NCI-H2171 (cell line): Measurements from ENCODE around the gene SOX5.
"Not testable (repeated sequence)": the region's sequence is repeated elsewhere in the genome, so short reads cannot be mapped to it uniquely, and the experiment has no call there.

Experiments
- DNase-seq: peaks from one replicate; lab custom pipeline; 2025; lab: John Stamatoyannopoulos, UW

The SOX5 gene

DNA sequence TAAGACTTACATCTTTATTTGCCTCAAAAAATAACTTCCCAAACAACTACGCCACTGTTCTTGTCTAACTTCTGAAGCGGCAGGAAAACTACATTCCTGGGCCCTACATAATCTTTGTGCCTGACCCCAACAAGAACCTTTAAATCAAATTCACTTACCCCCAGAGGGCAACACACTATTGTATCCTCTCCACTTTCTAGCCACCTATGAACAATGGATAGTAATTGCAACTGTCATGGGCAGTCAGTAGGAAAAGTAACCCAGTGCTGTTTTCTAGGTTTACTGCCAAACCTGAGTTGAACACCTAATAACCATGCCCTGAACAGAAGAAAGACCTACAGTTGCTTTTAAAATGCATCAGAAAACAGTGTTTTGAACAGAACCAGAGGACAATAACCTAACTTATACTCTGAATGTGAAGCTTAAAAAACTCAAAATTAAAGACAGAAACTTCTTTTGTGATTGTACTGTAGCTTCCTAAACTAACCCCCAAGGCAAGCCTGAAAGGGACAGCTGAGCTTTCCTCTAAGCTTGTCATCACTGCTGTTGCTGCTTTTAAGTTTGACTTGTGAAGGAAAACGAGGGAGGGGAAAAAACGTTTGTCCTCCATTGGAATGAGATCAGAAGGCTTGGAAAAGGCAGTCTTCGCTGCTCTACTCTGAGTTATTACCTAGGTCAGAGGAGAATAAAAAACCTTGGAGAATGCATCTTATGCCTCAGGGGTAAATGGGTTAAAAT lies 195.7 kb downstream of the SOX5 start:
- no peak for DNase-seq

DNA sequence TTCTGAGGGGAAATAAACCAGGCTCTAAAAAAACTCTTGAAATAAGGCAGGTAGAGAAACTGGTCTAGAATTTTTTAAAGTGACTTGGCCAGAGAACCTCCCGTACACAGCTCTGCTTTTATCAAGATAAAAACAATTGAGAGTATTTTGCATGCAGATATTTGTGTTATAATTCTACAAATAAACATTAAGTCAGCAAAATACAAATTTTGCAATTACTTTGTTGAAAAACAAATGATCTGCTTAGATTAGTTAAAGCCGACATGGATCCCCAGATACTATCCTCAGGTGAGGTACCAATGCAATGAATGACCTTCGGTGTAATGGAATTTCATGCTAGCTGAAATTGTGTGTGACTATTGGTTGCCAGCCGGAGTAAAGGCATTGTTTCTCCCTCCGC lies 197.2 kb downstream of the SOX5 start:
- no peak for DNase-seq

DNA sequence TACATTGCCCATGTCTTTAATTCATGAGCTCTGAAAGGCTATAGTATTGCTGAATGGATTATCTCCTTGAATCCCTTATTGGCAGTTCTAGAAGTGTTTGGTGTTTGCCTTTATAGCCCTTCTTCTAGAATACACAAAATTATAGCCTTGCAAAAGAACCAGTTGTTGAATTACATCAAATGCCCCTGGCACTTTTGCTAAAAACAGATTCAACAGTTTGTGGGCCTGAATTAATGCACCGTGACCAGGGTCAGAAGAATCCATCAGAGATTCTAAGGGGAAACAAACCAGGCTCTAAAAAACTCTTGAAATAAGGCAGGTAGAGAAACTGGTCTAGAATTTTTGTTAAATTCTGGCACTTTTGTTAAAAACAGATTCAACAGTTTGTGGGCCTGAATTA lies 197.8 kb downstream of the SOX5 start:
- DNase-seq = no peak

DNA sequence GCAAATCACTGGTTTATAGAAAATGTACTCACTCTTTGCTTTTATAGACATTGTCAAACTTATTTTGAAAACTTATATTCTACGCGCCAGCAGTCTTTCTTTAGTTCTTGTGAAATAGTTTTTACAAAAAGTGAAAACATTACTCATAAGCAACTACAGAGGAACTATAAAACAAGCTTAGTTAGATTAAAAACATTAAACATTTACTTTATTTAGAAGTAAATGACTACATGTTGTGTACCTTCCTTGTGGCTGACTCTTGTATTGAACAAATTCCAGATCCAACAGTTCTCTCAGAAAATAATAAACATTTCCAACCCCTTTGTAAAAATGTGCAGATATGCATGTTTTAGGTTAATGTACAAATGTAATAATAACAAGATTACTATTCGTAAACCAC lies 198.5 kb downstream of the SOX5 start:
- no peak for DNase-seq

DNA sequence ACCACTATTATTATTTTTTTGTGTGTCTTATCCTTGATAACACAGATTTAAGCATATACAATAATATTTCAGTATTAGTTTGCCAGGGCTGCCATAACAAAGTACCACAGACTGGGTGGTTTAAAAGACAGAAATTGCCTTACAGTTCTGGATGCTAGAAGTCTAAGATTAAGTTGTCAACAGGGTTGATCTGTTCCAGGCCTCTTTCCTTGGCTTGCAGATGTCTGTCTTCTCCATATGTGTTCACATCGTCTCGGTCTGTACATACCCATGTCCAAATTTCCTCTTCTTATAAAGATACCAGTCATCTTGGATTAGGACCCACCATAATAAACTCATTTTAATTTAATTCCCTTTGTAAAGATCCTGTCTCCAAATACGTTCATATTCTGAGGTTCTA lies 204.8 kb downstream of the SOX5 start:
- no peak for DNase-seq

DNA sequence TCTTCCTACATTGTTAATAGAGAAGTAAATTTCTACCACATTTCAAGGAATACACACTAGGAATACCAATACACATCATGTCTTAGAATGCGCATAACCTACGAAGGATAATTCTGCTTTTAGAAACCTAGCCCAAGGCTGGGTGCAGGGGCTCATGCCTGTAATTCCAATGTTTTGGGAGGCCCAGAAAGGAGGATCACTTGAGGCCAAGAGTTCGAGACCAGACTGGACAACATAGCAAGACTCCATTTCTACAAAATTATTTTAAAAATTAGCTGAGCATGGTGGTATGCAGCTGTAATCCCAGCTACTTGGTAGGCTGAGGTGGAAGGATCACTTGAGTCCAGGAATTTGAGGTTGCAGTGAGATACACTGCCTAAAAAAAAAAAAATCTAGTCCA lies 206.9 kb downstream of the SOX5 start:
- DNase-seq = no peak

DNA sequence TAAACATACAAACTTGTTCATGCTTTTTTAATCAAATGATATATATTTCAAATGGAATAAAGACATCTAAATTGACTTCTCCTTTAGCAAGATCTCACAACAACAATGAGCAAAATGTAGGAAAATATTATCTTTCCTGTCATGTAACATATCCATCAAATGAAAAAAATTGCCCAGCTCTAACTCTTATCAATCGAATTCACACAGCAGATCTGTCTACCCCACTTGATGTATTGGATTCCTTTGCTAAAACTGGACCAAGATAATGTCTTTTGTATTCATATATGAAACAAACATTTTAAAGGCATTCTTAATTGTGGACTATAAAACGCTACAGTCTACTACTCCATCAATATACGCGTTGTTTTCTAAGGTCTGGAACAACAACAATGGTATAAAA lies 218.0 kb downstream of the SOX5 start:
- DNase-seq = no peak

DNA sequence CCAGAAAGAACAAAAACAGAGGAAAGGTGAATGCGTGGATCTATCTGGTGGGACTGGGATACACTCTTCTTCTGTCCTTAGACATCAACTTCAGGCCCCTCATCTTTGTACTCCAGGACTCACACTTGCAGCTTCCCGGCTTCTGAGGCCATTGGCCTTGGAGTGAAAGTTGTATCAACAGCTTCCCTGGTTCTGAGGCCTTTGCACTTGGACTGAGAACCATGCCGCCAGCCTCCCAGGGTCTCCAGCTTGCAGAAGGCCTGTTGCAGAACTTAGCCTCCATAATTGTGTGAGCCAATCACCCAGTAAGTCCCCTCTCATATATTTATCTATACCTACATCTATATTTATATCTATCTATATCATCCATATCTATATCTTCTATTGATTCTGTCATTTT lies 218.4 kb downstream of the SOX5 start:
- no peak for DNase-seq

DNA sequence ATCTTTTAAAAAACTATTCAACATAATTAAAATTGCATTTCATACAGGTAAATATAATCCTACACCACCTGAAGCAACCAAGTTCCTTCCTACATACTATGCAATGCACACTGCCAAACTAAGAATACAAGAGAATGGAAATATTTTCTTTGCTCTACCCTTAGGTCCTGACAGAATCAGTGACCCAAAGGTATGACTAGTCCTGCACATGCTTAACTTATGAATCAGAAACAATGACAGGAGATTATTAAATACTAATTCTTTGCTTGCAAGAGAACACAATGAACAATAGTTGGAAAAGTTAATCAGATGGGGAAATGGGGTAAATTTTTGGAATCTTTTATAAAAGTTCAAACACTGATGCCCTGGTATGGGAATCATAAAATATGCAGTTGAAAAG lies 220.1 kb downstream of the SOX5 start:
- DNase-seq = no peak

DNA sequence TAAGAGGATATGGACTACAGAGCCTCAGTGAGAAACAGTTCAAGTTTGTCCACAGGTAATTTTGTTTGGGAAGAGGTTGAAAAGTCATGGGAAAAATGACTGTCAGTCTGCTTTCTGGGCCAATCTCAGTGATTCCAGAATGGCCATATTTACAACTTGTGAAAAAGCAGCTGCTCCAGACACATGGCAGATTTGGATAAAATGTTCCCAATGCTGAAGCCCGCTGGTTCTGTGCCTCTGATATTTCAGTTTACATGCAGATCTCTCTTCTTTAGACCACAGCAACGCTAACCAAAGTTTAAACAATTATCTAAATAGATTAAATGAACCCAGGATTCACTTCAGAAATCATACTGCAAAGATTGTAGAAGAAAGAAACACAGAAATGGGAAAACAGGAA lies 222.8 kb downstream of the SOX5 start:
- DNase-seq = no peak

DNA sequence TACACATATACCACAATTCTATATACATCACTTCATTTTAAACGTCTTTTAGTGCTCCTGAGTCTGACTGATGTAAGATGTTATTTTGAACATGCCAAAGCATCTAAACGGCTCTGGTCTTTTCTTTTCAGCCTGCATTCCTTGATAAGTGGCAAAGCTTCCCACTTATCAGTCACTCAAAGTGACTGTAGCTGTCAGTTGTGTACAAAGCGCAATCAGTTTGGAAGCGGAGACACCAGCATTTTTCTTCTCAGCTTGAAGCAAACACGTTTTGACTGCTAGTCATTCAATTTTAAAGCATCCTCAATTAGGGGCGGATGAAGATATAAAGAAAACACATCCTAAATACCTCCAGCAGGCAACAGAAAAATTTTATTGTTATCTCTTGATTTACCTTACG lies 226.8 kb downstream of the SOX5 start:
- no peak for DNase-seq

DNA sequence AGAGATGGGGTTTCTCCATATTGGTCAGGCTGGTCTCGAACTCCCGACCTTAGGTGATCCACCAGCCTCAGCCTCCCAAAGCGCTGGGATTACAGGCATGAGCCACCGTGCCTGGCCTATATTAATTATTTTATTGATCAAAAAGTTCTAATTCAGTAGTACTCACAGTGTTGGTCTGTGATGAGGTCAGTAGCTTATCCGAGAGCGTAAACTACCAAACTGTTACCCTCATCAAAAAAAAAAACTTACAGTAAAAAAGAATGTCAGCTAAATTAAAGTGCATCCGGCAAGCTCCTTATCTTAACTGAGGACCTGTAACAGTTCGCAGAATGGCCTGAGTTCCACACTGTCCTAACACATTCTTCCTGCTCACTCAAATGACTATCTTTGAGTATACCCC lies 228.2 kb downstream of the SOX5 start:
- no peak for DNase-seq

DNA sequence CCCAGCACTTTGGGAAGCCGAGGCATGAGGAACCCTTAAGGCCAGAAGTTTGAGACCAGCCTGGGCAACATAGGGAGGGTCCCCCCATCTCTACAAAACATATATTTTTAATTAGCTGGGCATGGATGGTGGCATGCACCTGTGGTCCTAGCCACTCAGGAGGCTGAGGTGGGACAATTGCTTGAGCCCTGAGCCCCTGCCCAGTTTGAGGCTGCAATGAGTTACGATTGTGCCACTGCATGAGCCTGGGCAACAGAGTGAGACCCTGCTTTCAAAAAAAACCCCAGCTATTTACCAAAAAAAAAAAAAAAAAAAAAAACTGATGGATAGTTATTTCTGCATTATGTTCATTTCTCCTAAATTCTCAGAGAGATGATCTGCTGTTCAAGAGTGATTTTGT lies 230.0 kb downstream of the SOX5 start:
- DNase-seq = no peak

DNA sequence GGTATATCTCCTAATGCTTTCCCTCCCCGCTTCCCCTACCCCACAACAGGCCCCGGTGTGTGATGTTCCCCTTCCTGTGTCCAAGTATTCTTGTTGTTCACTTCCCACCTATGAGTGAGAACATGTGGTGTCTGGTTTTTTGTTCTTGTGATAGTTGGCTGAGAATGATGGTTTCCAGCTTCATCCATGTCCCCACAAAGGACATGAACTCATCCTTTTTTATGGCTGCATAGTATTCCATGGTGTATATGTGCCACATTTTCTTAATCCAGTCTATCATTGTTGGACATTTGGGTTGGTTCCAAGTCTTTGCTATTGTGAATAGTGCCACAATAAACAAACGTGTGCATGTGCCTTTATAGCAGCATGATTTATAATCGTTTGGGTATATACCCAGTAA lies 239.1 kb downstream of the SOX5 start:
- DNase-seq = not testable (repeated sequence)

DNA sequence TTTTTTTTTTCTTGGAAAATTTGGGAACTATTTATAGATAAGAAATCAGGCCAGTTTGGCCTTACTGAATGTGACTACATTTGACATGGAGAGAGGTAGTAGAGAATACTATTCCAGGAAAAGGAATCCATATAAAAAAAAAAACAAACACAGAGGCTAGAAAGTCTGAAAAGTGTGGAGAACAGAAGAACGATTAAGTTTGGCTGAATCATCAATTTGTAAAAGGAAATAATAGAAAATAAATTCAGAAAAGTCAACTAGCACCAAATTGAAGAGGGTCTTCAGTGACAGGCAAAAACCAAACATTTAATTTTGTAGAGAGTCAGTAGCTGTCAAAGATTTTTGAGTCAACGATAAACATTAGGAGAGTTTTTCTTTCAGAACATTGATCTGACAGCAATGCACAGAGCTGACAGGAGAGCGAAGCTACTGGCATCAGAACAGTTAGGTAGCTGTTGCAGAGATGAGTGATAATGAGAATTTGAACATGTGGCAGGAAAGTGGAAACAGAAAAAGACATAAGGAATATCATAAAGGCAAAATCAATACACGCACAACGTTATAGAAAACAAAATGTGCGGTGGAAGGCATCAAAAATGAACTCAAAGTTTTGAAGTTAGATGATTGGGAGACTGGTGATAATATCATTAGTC lies 241.2 kb downstream of the SOX5 start:
- DNase-seq = no peak

DNA sequence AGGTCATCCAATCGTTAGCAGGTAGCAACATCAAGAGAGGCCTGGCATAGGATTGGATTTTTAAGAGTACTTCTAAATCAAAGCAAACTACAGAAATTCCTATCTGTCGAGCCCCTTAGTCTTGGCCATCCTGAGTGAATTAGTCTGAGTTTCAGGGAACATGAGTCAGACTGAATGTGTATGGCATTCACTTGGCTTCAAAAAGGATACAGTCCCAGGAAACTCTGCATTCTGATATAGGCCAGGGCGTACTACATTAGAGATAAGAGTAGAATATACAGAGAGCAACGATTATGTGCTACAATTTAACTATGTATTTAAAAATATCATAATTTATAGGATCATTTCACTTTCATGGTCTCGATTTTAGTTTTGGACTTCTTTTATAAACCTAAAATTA lies 242.2 kb downstream of the SOX5 start:
- DNase-seq = no peak

DNA sequence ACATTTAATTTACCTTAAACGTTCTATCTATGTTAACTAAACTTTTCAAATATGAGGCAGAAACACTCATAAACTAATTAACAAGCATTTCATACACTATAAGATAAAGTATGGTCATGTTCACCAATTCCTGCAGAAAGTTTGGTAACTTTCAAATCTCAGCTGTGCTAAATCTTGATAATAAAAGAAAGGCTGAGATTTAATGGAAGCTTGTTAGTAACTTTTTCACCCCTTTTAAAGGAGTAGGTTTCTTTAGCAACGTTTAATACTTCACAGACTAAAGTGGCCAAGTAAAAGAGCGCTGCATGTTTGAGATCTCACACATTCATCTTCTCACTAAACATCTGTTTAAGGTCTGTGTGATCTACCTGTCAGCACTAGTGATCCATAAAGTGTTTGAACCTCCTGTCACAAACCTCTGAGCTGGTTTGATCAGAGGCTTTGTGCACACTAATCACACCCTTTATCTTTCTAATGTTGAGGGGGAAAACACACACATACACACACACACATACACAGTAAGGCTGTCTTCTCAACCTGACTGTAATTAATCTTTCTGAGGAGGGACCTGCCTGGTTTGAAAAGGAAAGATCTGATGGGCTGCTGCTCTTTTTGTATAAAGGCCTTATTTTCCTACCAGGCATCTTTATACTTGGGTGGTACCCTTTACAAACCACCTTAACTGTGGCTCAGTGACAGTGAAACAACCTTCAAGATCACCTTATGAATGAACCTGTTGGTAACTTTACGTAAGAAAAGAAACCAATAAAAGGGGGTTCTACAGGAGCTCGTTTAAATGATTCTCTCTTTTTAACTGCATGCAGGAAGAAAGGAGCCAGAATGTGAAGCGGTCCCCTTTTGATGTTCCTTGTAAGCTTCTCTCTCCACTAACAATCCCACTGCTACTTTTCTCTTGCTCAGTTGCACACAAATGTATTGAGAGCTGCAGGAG lies 244.2 kb downstream of the SOX5 start:
- DNase-seq = no peak

DNA sequence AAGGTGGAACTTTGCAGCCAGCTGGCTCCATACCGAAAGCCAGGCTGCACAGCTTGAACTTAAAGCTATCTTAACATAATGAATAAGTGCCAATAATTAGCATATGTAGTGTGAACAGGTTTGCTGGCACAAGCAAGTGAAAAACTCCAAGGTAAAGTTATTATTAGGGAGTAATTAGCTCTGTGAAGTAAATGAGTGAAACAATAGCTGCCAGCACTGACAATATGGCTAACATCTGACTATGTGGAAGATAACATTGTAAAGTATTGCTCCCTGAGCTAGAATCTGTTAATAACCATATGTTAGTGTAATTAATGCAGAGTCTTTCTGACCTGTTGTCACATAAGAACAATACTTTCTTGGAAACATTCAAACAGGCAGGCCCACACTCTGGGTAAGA lies 246.4 kb downstream of the SOX5 start:
- DNase-seq = peak; percentile 50

DNA sequence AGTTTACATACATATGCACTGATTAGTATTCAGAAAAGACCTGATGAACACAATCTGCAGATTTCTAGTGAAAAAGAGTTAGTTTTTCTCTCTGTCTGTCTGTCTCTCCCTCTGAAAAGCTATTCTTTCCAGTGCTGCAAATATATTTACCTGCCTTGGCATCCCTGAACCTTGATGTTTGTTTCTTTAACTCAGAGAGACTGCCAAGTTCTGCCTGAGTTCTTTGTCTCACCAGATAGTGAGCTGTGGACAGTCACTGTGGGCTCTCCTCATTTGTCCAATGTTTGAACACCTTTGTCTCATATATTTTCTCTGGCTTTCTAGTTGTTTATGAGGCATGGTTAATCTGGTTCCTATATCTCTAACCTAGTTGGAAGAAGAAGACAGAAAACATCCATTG lies 250.4 kb downstream of the SOX5 start:
- DNase-seq = no peak

DNA sequence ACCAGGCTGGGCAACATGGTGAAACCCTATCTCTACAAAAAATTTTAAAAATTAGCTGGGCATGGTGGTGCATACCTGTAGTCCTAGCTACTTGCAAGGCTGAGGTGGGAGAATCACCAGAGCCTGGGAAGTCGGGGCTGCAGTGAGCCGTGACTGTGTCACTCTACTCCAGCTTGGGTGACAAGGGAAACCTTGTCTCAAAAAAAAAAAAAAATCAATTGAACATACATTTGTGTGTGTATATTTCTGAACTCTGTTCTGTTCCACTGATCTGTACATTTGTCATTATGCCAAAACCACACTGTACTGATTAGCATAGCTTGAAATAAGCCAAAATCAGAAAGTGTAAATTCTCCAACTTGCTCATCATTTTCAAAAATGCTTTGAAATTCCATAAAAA lies 254.6 kb downstream of the SOX5 start:
- DNase-seq = no peak

DNA sequence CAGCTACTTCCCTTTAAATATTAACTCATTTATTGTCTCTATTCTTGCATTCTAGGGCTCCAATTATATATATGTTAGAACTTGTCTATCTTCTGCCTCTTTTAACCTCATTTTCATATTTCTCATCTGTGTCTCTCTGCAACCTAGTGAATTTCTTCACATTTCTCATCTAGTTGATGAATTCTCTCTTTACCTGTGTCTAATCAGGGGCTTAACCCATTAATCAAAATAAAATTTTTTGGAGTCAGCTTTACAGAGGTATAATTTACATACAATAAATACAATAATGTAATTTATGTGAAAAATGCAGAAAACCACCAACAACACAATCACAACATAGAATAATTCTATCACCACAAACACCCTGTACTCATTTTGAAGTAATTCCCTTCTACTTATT lies 255.2 kb downstream of the SOX5 start:
- DNase-seq = no peak

DNA sequence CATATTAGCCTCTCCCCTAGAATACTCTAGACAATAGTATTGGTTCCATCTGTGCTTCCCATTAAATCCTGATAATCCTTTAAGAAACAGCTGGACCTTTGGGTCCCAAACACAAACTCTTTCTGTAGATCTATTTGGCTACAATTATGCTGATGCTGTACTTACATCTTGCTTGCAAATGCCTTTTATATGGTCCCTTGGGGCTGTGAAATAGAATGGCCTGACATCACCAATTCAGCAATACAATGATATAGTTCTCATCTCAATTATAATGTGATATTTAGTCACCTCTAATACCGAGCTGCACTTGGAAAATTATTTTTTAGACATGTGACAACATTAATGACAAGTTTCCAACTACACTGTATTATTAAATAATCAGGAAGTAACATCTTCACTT lies 261.5 kb downstream of the SOX5 start:
- no peak for DNase-seq

DNA sequence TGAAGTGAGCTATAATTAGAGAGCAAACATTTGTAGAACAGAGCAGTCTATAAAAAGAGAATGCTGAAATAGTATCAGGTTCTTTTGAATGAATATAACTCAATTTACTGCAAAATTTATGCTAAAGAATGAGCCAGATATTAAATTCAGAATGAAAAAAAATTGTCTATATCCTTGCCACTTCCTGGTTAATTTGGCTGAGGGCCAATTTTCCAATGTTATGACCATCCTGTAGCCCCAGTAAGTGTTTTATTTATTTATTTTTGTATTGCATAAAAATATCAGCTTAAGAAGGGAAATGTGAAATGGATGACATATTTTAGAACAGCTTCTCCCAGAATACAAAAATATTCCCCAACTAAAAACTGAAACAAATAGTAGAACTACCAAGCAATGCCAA lies 263.4 kb downstream of the SOX5 start:
- DNase-seq = no peak
